SK-N-SH (cell line): ENCODE results near the gene SECTM1. TPM values are rescaled to one million over a fixed set of nuclear protein-coding genes. Genes with fewer than 3 reads are reported as not detected.

Experiments used
- CTCF ChIA-PET: fragments of 300-600, 350-600 bp; formaldehyde crosslinking; extraction: SDS; loops from one replicate; lab custom pipeline; 2021; lab: Yijun Ruan, JAX
- POLR2A ChIA-PET: fragments of 350-600 bp; sonication (Branson Sonifier 250); formaldehyde crosslinking; extraction: SDS; loops from one replicate; lab custom pipeline; 2020; ENCODE audit warnings: antibody characterized with exemption, inconsistent platforms; lab: Yijun Ruan, JAX
- DNase-seq: peaks from one replicate; pipeline ENCODE4 v3.0.0; 2012
- H2AFZ ChIP-seq: fragments of 200-600 bp; sonication (generic); 2 replicates; pipeline ENCODE4 v1.8.1; 2016; ENCODE audit warnings: antibody characterized with exemption, mild to moderate bottlenecking, low read depth
- H3F3A ChIP-seq: fragments of 200-600 bp; sonication (generic); replicated peaks from 2 replicates; pipeline ENCODE3; 2016; ENCODE audit warnings: antibody characterized with exemption, mild to moderate bottlenecking; ENCODE audit not compliant: insufficient read depth
- H3K27ac ChIP-seq, 2 experiments: fragments of 200-500 bp in 1 of 2; fragments of 200-600 bp in 1 of 2; sonication (Bioruptor generic) in 1 of 2; sonication (generic), shearing (Covaris generic) in 1 of 2; 2 replicates each; pipeline versions ENCODE4 v1.5.1 to v1.6.1; 2014 to 2016; ENCODE audit warnings: low read depth in 2 of 2, inconsistent platforms in 1 of 2, low read length in 1 of 2, mild to moderate bottlenecking in 1 of 2, mixed read lengths in 1 of 2
- H3K27me3 ChIP-seq: fragments of 200-600 bp; sonication (generic), shearing (Covaris generic); 2 replicates; pipeline ENCODE4 v1.6.1; 2016; ENCODE audit warnings: mixed run types; ENCODE audit not compliant: insufficient read depth
- H3K36me3 ChIP-seq, 2 experiments: fragments of 200-500 bp in 1 of 2; fragments of 200-600 bp in 1 of 2; sonication (Bioruptor generic) in 1 of 2; sonication (generic) in 1 of 2; replicated peaks in 1 of 2; 2 replicates each; pipeline versions ENCODE3 to v1.5.1; 2014 to 2016; ENCODE audit warnings: low read length in 1 of 2, mild to moderate bottlenecking in 1 of 2; ENCODE audit not compliant: insufficient read depth in 2 of 2, control insufficient read depth in 1 of 2
- H3K4me1 ChIP-seq, 2 experiments: fragments of 200-500 bp in 1 of 2; fragments of 200-600 bp in 1 of 2; sonication (Bioruptor generic) in 1 of 2; sonication (generic), shearing (Covaris generic) in 1 of 2; 2 replicates each; pipeline versions ENCODE4 v1.5.1 to v1.6.1; 2014 to 2016; ENCODE audit warnings: low read depth in 1 of 2, low read length in 1 of 2, mixed run types in 1 of 2; ENCODE audit not compliant: insufficient read depth in 2 of 2, control insufficient read depth in 1 of 2
- H3K4me2 ChIP-seq: fragments of 200-600 bp; sonication (generic), shearing (Covaris generic); 2 replicates; pipeline ENCODE4 v1.6.1; 2017; ENCODE audit warnings: mixed run types
- H3K4me3 ChIP-seq, 2 experiments: fragments of 200-500 bp in 1 of 2; fragments of 200-600 bp in 1 of 2; sonication (Bioruptor generic) in 1 of 2; sonication (generic), shearing (Covaris generic) in 1 of 2; 2 replicates each; pipeline versions ENCODE4 v1.5.1 to v1.8.1; 2014 to 2016; ENCODE audit warnings: low read depth in 2 of 2, inconsistent platforms in 1 of 2, low read length in 1 of 2, mild to moderate bottlenecking in 1 of 2, mixed read lengths in 1 of 2, moderate library complexity in 1 of 2
- H3K79me2 ChIP-seq: fragments of 200-600 bp; sonication (generic); 2 replicates; pipeline ENCODE4 v1.8.1; 2017; ENCODE audit warnings: mild to moderate bottlenecking; ENCODE audit not compliant: insufficient read depth
- H3K9ac ChIP-seq: fragments of 200-600 bp; sonication (generic); 2 replicates; pipeline ENCODE4 v1.6.1; 2017; ENCODE audit warnings: mixed run types
- H3K9me2 ChIP-seq: fragments of 200-600 bp; sonication (generic); 2 replicates; pipeline ENCODE4 v1.6.1; 2017; ENCODE audit warnings: mixed run types
- H3K9me3 ChIP-seq: fragments of 200-600 bp; sonication (generic); 2 replicates; pipeline ENCODE4 v1.6.1; 2017; ENCODE audit warnings: mixed run types, mild to moderate bottlenecking, moderate library complexity
- H4K20me1 ChIP-seq: fragments of 200-600 bp; sonication (generic); 2 replicates; pipeline ENCODE4 v1.6.1; 2017; ENCODE audit warnings: mild to moderate bottlenecking, mixed run types; ENCODE audit not compliant: insufficient read depth
- CTCF ChIP-seq: fragments of 200-600 bp; sonication (generic); IDR thresholded peaks from 2 replicates; pipeline ENCODE4 v1.6.1; 2017; ENCODE audit warnings: antibody characterized with exemption, mild to moderate bottlenecking, moderate library complexity
- ELF1 ChIP-seq: IDR thresholded peaks from 2 replicates; pipeline ENCODE4 v1.4.0; 2012
- EZH2phosphoT487 ChIP-seq: fragments of 200-600 bp; sonication (generic); IDR thresholded peaks from 2 replicates; pipeline ENCODE4 v1.6.1; 2017; ENCODE audit warnings: low read depth, mixed run types, mild to moderate bottlenecking, antibody characterized with exemption, moderate library complexity, borderline replicate concordance
- GABPA ChIP-seq: IDR thresholded peaks from 2 replicates; pipeline ENCODE4 v1.4.0; 2012; ENCODE audit warnings: low read depth, mild to moderate bottlenecking
- GATA2 ChIP-seq: sonication (generic); formaldehyde crosslinking; IDR thresholded peaks from 2 replicates; pipeline ENCODE4 v1.5.0; 2020; ENCODE audit warnings: mild to moderate bottlenecking, missing genetic modification reagents
- JUND ChIP-seq: IDR thresholded peaks from 2 replicates; pipeline ENCODE4 v1.4.0; 2012
- MEF2A ChIP-seq: IDR thresholded peaks from 2 replicates; pipeline ENCODE4 v1.4.0; 2012; ENCODE audit warnings: low read depth, borderline replicate concordance
- NRF1 ChIP-seq: IDR thresholded peaks from 2 replicates; pipeline ENCODE4 v1.6.1; 2012; ENCODE audit warnings: low read depth, mild to moderate bottlenecking, low read length
- RAD21 ChIP-seq: IDR thresholded peaks from 2 replicates; pipeline ENCODE4 v1.6.1; 2012; ENCODE audit warnings: mild to moderate bottlenecking, low read length
- RCOR1 ChIP-seq: fragments of 150-350 bp; IDR thresholded peaks from 2 replicates; pipeline ENCODE4 v1.6.1; 2017; ENCODE audit warnings: antibody characterized with exemption, low read length
- REST ChIP-seq: IDR thresholded peaks from 2 replicates; pipeline ENCODE4 v1.6.1; 2012; ENCODE audit warnings: mild to moderate bottlenecking, low read depth, low read length, moderate library complexity
- RFX5 ChIP-seq: IDR thresholded peaks from 2 replicates; pipeline ENCODE4 v1.6.1; 2012; ENCODE audit warnings: mild to moderate bottlenecking, improper control_type of control experiment, low read length
- SMC3 ChIP-seq: IDR thresholded peaks from 2 replicates; pipeline ENCODE4 v1.6.1; 2012; ENCODE audit warnings: low read depth, low read length, improper control_type of control experiment
- USF2 ChIP-seq: fragments of 150-350 bp; IDR thresholded peaks from 2 replicates; pipeline ENCODE4 v1.6.1; 2017; ENCODE audit warnings: antibody characterized with exemption, low read length, low read depth, borderline replicate concordance
- WGBS: methylation state at CpG from one replicate; pipeline ENCODE4 v1.1.6; 2017; ENCODE audit warnings: low lambda C conversion rate; 5-methylcytosine and 5-hydroxymethylcytosine counted together
- polyA plus RNA-seq, 3 experiments: library from polyadenylated mRNA; depleted of rRNA; stranded (reverse); fragments of >200 nt; gene quantifications; 2 replicates each; pipeline ENCODE4 v1.2.3, GENCODE V29; 2012
- TF ChIP-seq, protein P1 (sequence below): IDR thresholded peaks from 2 replicates; pipeline ENCODE4; 2012

The SECTM1 gene
- polyA plus RNA-seq, 1 of the 3 experiments (the other 2 are of a cell fraction), result 3.8 TPM

- no peaks in the 10 kb centered on the region for H3K9me2 ChIP-seq
- no peak overlapping the region for H3K9ac ChIP-seq
- H3K4me1 ChIP-seq, result peaks cover 5 to 14% of the 10 kb centered on the region in 2 experiments; a peak in 3 of 4 replicates
- peaks cover 20% of the 10 kb centered on the region for H3F3A ChIP-seq
- peaks cover 17% of the 10 kb centered on the region; the same call in 1 of the 2 replicates for H3K27me3 ChIP-seq
- ChIA-PET POLR2A (interaction anchor here (0.8 kb wide), 1 partner anchor 16 kb away, joined by 3 read pairs; no protein-coding TSS in a partner anchor), CTCF (interaction anchor here (0.6 to 9.5 kb wide), 32 partner anchors 9 to 290 kb away, joined by 3 to 184 read pairs (median 4); partner anchors contain the start of genes CCDC57, CSNK1D, HEXD and SECTM1)
- H3K4me2 ChIP-seq, result peak overlapping the region; percentile 64
- peak overlapping the region; percentile 56; the same call in 1 of the 2 replicates for H2AFZ ChIP-seq
- no peaks in the 10 kb centered on the region for H3K79me2 ChIP-seq
- peak; percentile 95 for DNase-seq
- no peaks in the 10 kb centered on the region for H3K36me3 ChIP-seq
- peak overlapping the region; percentile 32 to 52 for H3K4me3 ChIP-seq
- H4K20me1 ChIP-seq, result no peaks in the 10 kb centered on the region
- H3K9me3 ChIP-seq, result no peaks in the 10 kb centered on the region
- 20% methylated on average over 59 of the region's 65 CpGs for WGBS
- H3K27ac ChIP-seq, result no peak overlapping the region
- TF ChIP-seq CTCF, result peak; percentile 99
- TF ChIP-seq ELF1, result no peak
- TF ChIP-seq JUND, result no peak
- peak; percentile 73 for TF ChIP-seq SMC3
- no peak for TF ChIP-seq USF2
- no peak for TF ChIP-seq RCOR1
- no peak for TF ChIP-seq RFX5
- peak; percentile 70 for TF ChIP-seq RAD21
- TF ChIP-seq, all 33 proteins: peak for 3
Measured at GRCh38 chr17:82320956-82321927, 12.3 kb downstream of the SECTM1 start.

DNA sequence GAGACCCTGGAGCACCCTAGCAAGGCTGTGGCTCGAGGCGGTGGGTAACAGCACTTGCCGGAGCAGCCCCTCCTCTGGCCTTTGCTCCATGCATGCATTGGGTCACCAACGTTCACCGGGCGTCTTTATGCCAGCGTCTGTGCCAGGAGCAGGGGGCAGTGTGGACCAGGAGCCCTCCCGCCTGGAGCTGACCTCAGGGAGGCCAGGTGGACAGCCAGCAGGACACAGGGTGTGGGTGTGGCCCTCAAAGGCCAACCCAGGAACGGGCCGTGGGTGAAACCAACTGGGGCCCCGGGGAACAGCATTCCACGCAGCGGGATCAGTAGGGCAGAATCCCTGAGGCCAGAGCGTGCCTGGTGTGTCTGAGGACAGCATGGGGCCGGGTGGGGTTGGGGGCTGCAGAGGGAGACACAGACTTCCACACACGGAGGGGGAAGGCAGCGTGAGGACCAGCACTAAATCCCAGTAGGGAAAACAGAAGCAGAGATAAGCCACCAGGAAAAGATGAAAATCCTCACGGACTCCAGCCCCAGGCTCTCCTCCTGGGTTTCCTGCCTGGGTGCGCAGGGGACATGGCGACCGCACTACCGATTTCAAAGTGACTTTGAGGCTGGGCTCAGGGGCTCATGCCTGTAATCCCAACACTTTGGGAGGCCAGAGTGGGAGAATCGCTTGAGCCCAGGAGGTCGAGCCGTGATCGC lies 13.3 kb downstream of the SECTM1 start:
- Histone ChIP-seq H3K27me3 (peaks cover 17% of the 10 kb centered on the region; the same call in 1 of the 2 replicates), H3K9me3 (no peaks in the 10 kb centered on the region), H3K36me3 (no peaks in the 10 kb centered on the region), H3K79me2 (no peaks in the 10 kb centered on the region), H2AFZ (0 out of 2 replicates have a peak overlapping the region, but pooled peaks have one; percentile 56), H3K4me3 (peak overlapping the region; percentile 32 to 52), H3K9ac (no peak overlapping the region), H3K27ac (no peak overlapping the region), H3K4me1 (peaks cover 5 to 14% of the 10 kb centered on the region in 2 experiments; a peak in 3 of 4 replicates), H4K20me1 (no peaks in the 10 kb centered on the region), H3K4me2 (peak overlapping the region; percentile 64), H3F3A (peaks cover 20% of the 10 kb centered on the region), H3K9me2 (no peaks in the 10 kb centered on the region)
- peak; percentile 82 for DNase-seq
- ChIA-PET CTCF (interaction anchor here (0.6 to 9.5 kb wide), 22 partner anchors 8 to 156 kb away, joined by 3 to 184 read pairs (median 6); partner anchors contain the start of genes CCDC57, HEXD, SECTM1 and SLC16A3), POLR2A (no interaction called here)
- WGBS, result 21% methylated on average over 26 of the region's 26 CpGs
- no peak for TF ChIP-seq EZH2phosphoT487
- TF ChIP-seq, protein P1, sequence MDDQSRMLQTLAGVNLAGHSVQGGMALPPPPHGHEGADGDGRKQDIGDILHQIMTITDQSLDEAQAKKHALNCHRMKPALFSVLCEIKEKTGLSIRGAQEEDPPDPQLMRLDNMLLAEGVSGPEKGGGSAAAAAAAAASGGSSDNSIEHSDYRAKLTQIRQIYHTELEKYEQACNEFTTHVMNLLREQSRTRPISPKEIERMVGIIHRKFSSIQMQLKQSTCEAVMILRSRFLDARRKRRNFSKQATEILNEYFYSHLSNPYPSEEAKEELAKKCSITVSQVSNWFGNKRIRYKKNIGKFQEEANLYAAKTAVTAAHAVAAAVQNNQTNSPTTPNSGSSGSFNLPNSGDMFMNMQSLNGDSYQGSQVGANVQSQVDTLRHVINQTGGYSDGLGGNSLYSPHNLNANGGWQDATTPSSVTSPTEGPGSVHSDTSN, result no peak
- no peak for TF ChIP-seq GABPA
- TF ChIP-seq MEF2A, result no peak
- no peak for TF ChIP-seq NRF1
- TF ChIP-seq JUND, result no peak
- no peak for TF ChIP-seq REST
- no peak for TF ChIP-seq SMC3
- TF ChIP-seq GATA2 (CRISPR knock-in tag), result no peak
